Epithelial cell of prostate (primary cell): ENCODE data around the gene TMED8.
"Not testable (repeated sequence)": the region's sequence is repeated elsewhere in the genome, so short reads cannot be mapped to it uniquely, and the experiment has no call there.

Experiments used
- DNase-seq: peaks from one replicate; pipeline ENCODE4 v3.0.0-alpha.2; 2011; ENCODE audit warnings: low read depth, low spot score
- H3K27ac ChIP-seq: fragments of 450-650 bp; 2 replicates; pipeline ENCODE4 v1.5.1; 2017; ENCODE audit warnings: mild to moderate bottlenecking

TMED8 gene

GRCh38 chr14:77369285-77369684 lies 7.6 kb downstream of the TMED8 start:
- no peak overlapping the region for H3K27ac ChIP-seq
- no peak for DNase-seq

- DNase-seq = no peak
- H3K27ac ChIP-seq = no peak overlapping the region
Observed at GRCh38 chr14:77364146-77364545, 12.7 kb downstream of the TMED8 start.

DNA sequence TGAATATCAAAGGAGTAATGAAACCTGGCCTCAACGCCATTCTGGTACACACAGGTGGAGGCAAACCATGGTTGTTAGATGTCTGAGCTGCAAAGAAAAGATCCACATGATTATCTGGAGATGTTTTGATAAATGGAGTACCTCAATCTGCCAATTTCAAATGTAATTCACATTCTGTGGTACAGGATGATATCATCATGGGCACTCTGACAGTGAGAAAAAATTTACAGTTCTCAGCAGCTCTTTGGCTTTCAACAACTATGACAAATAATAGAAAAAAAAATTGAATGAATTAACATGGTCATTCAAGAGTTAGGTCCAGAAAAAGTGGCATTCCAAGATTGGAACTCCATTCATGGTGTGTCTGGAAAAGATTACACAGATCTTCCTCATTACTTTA lies 17.3 kb downstream of the TMED8 start:
- DNase-seq = no peak
- no peak overlapping the region for H3K27ac ChIP-seq

- H3K27ac ChIP-seq = no peak overlapping the region
- DNase-seq = no peak
Observed at GRCh38 chr14:77356899-77357298, 20.0 kb downstream of the TMED8 start.

- H3K27ac ChIP-seq = no peak overlapping the region
- no peak for DNase-seq
Observed at GRCh38 chr14:77355811-77356210, 21.1 kb downstream of the TMED8 start.

GRCh38 chr14:77353469-77354141 lies 23.3 kb downstream of the TMED8 start:
- DNase-seq = no peak
- no peak overlapping the region for H3K27ac ChIP-seq

GRCh38 chr14:77347751-77348150 lies 29.1 kb downstream of the TMED8 start:
- DNase-seq = no peak
- no peak overlapping the region for H3K27ac ChIP-seq

DNA sequence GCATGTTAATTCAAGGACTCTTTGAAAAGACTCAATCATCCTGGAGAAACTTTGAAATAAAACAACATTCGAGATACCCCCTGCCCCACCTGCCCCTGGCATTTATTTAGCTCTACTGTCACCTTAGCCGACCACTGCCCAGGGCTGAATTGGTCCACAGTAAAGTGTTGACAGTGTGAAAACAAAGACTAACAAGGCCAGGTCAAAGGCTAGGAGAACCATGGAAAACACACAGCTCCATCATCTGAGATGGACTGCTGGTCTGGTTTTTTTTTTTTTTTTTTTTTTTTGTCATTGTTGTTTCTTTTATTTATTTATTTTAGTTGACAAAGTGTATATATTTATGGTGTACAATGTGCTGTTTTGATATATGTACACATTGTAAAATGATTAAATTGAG lies 30.4 kb downstream of the TMED8 start:
- DNase-seq = no peak
- no peak overlapping the region for H3K27ac ChIP-seq

- no peak overlapping the region for H3K27ac ChIP-seq
- no peak for DNase-seq
Observed at GRCh38 chr14:77344377-77344996, 32.4 kb downstream of the TMED8 start.

GRCh38 chr14:77343662-77344061 lies 33.2 kb downstream of the TMED8 start:
- DNase-seq = no peak
- H3K27ac ChIP-seq = no peak overlapping the region

GRCh38 chr14:77342726-77343397 lies 34.0 kb downstream of the TMED8 start:
- H3K27ac ChIP-seq = no peak overlapping the region
- no peak for DNase-seq

- DNase-seq = no peak
- H3K27ac ChIP-seq = no peak overlapping the region
Observed at GRCh38 chr14:77340389-77340788, 36.5 kb downstream of the TMED8 start.

DNA sequence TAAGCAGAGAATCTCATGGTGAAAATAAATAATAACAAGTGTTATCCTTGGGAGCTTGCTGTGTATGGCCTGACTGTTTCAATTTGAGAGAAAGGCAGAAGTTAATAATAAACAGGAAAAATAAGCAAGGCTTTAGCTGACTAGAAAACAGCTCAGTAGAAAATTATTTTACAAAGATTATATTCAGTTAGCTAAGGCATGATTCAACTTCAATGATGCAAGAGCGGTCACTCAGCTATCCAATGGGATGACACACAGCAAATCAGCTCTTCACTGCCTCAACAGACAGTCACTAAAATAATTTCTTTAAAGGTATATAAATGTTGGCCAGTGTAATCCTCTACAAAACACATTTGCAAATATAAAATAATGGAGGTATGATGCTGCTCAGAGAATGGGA lies 37.5 kb downstream of the TMED8 start:
- DNase-seq = peak; percentile 10
- peak overlapping the region; percentile 66 for H3K27ac ChIP-seq

GRCh38 chr14:77338302-77338701 lies 38.6 kb downstream of the TMED8 start:
- no peak overlapping the region for H3K27ac ChIP-seq
- no peak for DNase-seq

DNA sequence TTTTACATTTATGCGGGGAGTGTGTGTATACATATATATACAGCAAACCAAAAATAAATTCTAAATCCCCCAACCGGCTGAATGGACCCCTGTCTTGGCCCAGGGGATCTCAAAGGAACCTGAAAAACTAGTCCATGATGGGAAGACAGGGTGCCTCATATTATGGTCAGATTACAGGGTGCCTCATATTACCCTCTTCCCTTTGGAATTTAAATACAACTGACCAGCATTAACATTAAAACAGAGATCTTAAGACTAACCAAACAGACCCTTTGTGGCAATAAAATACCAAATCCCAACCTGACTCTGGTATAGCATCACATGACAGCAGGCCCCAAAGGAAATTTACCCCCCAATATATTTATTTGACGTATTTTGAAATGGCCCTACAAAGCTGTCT lies 39.0 kb downstream of the TMED8 start:
- H3K27ac ChIP-seq = no peak overlapping the region
- DNase-seq = no peak

- not testable (repeated sequence) for H3K27ac ChIP-seq, DNase-seq
Observed at GRCh38 chr14:77337255-77337654, 39.6 kb downstream of the TMED8 start.

- no peak for DNase-seq
- H3K27ac ChIP-seq = no peak overlapping the region
Observed at GRCh38 chr14:77335576-77335975, 41.3 kb downstream of the TMED8 start.

- H3K27ac ChIP-seq = no peak overlapping the region
Observed at GRCh38 chr14:77329872-77330271, 47.0 kb downstream of the TMED8 start.

GRCh38 chr14:77327111-77327510 lies 49.8 kb downstream of the TMED8 start:
- no peak overlapping the region for H3K27ac ChIP-seq
- no peak for DNase-seq

More at GRCh38 chr14:77329872-77330271, 47.0 kb downstream of the TMED8 start:
- no peak for DNase-seq

GRCh38 chr14:77325746-77326094 lies 51.2 kb downstream of the TMED8 start:
- no peak overlapping the region for H3K27ac ChIP-seq
- DNase-seq = no peak

DNA sequence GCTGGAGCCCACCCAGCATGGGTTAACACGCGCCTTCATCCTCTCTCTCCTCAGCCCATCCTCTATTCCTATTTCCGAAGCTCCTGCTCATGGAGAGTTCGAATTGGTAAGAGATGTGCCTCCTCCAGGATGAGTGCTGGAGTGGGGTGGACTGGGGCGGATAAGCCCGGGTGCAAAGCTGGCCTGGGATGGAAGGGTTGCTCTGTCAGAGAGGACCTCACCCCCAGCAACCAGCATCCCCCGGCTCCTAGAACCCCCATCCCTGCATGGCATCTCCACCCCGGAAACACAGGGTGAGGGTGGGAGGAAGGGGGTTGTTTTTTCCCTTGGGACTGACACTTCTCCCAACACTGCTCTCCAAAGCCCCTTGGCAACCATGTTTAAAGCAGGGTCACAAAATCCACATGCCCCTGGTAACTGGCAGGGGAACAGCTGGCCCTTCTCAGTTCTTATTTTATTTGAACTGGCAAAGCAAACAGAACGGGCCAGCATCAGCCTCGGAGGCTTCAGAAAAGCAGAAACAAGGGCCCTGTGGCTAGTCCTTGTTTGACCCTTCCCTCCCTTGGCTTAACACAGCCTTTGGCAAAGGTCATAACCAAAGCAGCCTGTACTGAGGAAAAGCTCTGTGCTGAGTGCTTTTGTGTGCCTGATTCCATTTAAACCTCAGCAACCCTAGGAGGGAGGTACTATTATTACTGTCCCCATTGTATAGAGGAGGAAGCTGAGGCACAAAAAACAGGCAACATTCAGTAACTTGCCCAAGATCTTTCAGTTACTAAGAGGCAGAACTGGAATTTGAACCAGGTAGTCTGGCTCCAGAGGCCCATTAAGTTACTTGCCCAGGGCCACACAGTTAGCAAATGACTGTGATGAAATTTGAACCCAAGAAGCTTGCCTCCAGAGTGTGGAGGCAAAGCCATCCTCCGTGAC lies 51.8 kb downstream of the TMED8 start:
- no peak overlapping the region for H3K27ac ChIP-seq
- DNase-seq = no peak
